GM21723 (cell line): ENCODE results near the gene RPL7L1.
A peak's percentile ranks its signal among the peaks of the same experiment; 100 is the strongest.
"Not testable (repeated sequence)": the region's sequence is repeated elsewhere in the genome, so short reads cannot be mapped to it uniquely, and the experiment has no call there.

Experiments
- ATAC-seq: cut with Tn5 transposase; IDR thresholded peaks from one replicate; pipeline ENCODE4 v1.9.1; 2021; ENCODE audit warnings: mild to moderate bottlenecking, moderate library complexity; ENCODE audit not compliant: unreplicated experiment

RPL7L1 gene

GRCh38 chr6:42879372-42880239 lies at the start of gene RPL7L1:
RPL7L1 (plus strand) TSS chr6:42879616; CDS start chr6:42879911, 295 bp downstream.
- ATAC-seq = peak; percentile 89

- no peak for ATAC-seq
Observed at GRCh38 chr6:42831237-42831636, 48.2 kb upstream of the RPL7L1 start.

- no peak for ATAC-seq
Observed at GRCh38 chr6:42834056-42834455, 45.4 kb upstream of the RPL7L1 start.

- ATAC-seq = no peak
Observed at GRCh38 chr6:42841844-42842584, 37.4 kb upstream of the RPL7L1 start.

- no peak for ATAC-seq
Observed at GRCh38 chr6:42845327-42845694, 34.1 kb upstream of the RPL7L1 start.

- ATAC-seq = no peak
Observed at GRCh38 chr6:42846505-42846904, 32.9 kb upstream of the RPL7L1 start.

- ATAC-seq = no peak
Observed at GRCh38 chr6:42848700-42849099, 30.7 kb upstream of the RPL7L1 start.

- no peak for ATAC-seq
Observed at GRCh38 chr6:42851599-42851998, 27.8 kb upstream of the RPL7L1 start.

- no peak for ATAC-seq
Observed at GRCh38 chr6:42860036-42860435, 19.4 kb upstream of the RPL7L1 start.

- no peak for ATAC-seq
Observed at GRCh38 chr6:42860481-42860880, 18.9 kb upstream of the RPL7L1 start.

GRCh38 chr6:42864602-42865001 lies 14.8 kb upstream of the RPL7L1 start:
- no peak for ATAC-seq

- ATAC-seq = no peak
Observed at GRCh38 chr6:42870145-42870936, 9.1 kb upstream of the RPL7L1 start.

- no peak for ATAC-seq
Observed at GRCh38 chr6:42871711-42872110, 7.7 kb upstream of the RPL7L1 start.

GRCh38 chr6:42873313-42873712 lies 6.1 kb upstream of the RPL7L1 start:
- no peak for ATAC-seq

- ATAC-seq = no peak
Observed at GRCh38 chr6:42877695-42878094, 1.7 kb upstream of the RPL7L1 start.

GRCh38 chr6:42880240-42880817 lies 913 bp downstream of the RPL7L1 start:
- ATAC-seq = not testable (repeated sequence)

- ATAC-seq = not testable (repeated sequence)
Observed at GRCh38 chr6:42880871-42881270, 1.5 kb downstream of the RPL7L1 start.

- no peak for ATAC-seq
Observed at GRCh38 chr6:42885702-42886101, 6.3 kb downstream of the RPL7L1 start.

GRCh38 chr6:42888201-42888600 lies 8.8 kb downstream of the RPL7L1 start:
- not testable (repeated sequence) for ATAC-seq

GRCh38 chr6:42889815-42890214 lies 10.4 kb downstream of the RPL7L1 start:
- no peak for ATAC-seq
